Right lobe of liver (tissue), 6 donors: ENCODE results near the gene ATR. TPM values are rescaled to one million over a fixed set of nuclear protein-coding genes. Genes with fewer than 3 reads are reported as not detected.
"Not testable (repeated sequence)": the region's sequence is repeated elsewhere in the genome, so short reads cannot be mapped to it uniquely, and the experiment has no call there.

Experiments
- ATAC-seq, 4 donors: fragments of 200-7000 bp; cut with Tn5 transposase; one replicate each; pipeline ENCODE4 v1.9.1; 2020; ENCODE audit warnings: mild to moderate bottlenecking in 4 of 4, moderate library complexity in 4 of 4
- DNase-seq, 3 donors: peaks; one replicate each; pipeline ENCODE4 v3.0.0-alpha.2; 2020
- H3K27ac ChIP-seq, 3 donors: fragments of 200-600 bp; one replicate each; pipeline ENCODE4 v1.8.0; 2022
- H3K27me3 ChIP-seq, 2 donors: fragments of 200-600 bp; one replicate each; pipeline ENCODE4 v1.8.0; 2022
- H3K36me3 ChIP-seq, 4 donors: fragments of 200-600 bp; sonication (generic) in 1 of 4; one replicate each; pipeline versions ENCODE4 v1.5.1 to v1.8.0; 2017 to 2022; ENCODE audit warnings: control low read depth in 1 of 4
- H3K4me1 ChIP-seq, 4 donors: fragments of 200-600 bp; sonication (generic) in 1 of 4; one replicate each; pipeline versions ENCODE4 v1.5.1 to v1.8.0; 2017 to 2022; ENCODE audit warnings: control low read depth in 1 of 4
- H3K4me3 ChIP-seq, 3 donors: fragments of 200-600 bp; one replicate each; pipeline ENCODE4 v1.8.0; 2022
- H3K9me3 ChIP-seq, 4 donors: fragments of 200-600 bp; sonication (generic) in 1 of 4; one replicate each; pipeline versions ENCODE4 v1.5.1 to v1.8.0; 2017 to 2022; ENCODE audit warnings: control low read depth in 1 of 4
- CTCF ChIP-seq, 4 donors: fragments of 200-600 bp in 3 of 4; fragments of 450-650 bp in 1 of 4; IDR thresholded peaks; one replicate each; pipeline versions ENCODE4 v1.5.1 to v1.8.0; 2016 to 2022; ENCODE audit warnings: antibody characterized with exemption in 4 of 4, mild to moderate bottlenecking in 2 of 4
- POLR2A ChIP-seq: fragments of 450-650 bp; IDR thresholded peaks from one replicate; pipeline ENCODE4 v1.6.1; 2017; ENCODE audit warnings: antibody characterized with exemption, mild to moderate bottlenecking
- WGBS: methylation state at CpG from one replicate; pipeline ENCODE4 v1.1.6; 2018; ENCODE audit warnings: low coverage, low lambda C conversion rate; ENCODE audit not compliant: insufficient coverage; ENCODE audit errors: missing lambda C conversion rate; 5-methylcytosine and 5-hydroxymethylcytosine counted together
- intact Hi-C, 2 donors: fragments of 100-400 bp; cut with DNase I; formaldehyde crosslinking; loops; one replicate each; pipeline versions ENCODE4 v1.11.2 to v1.14.1; 2022
- total RNA-seq, 6 experiments: library from RNA; depleted of rRNA in 2 of 6; stranded (reverse); fragments of >200 nt in 2 of 6; fragmentation: NEBNext Ultra II Directional in 3 of 6; extraction: Animal tissue kit (Norgen Biotek cat#: 25700) in 3 of 6; gene quantifications; one replicate each; pipeline versions ENCODE4 v1.1.0 to v1.2.4, GENCODE V29; 2016 to 2023
- donor health status: DM: no; HTN: yes; CAD: no.
- donor health status: DM: no; HTN: no; CAD: no.
- donor health status: DM: no; HTN: no; CAD: no.
- donor health status: DM: no; HTN: yes; CAD: no.
- donor health status: DM: no; HTN: yes; CAD: no.

Gene ATR
- total RNA-seq, 6 experiments from 2014 or later = 8.0 to 26.9 (median 15.7) TPM

DNA sequence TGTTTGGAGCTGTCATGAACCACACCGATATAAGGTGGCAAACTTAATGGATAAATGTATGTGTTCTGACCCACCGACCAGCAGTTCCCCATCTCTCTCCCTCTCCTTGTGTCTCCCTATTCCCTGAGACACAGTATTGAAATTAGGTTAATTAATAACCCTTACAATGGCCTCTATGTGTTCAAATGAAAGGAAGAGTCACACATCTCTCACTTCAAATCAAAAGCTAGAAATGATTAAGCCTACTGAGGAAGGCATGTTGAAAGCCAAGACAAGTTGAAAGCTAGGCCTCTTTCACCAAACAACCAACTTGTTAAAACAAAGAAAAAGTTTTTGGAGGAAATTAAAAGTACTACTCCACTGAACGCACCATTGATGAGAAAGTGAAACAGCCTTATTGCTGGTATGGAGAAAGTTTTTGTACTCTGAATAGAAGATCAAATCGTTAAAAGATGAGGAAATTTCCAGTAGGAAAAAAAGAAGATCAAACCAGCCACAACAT lies 15.0 kb downstream of the ATR start:
- no peak overlapping the region for H3K4me3 ChIP-seq
- H3K4me1 ChIP-seq = no peaks in the 10 kb centered on the region
- 88% methylated on average over 4 of the region's 4 CpGs for WGBS
- intact Hi-C loops = no loop called here
- H3K27ac ChIP-seq = no peak overlapping the region
- ATAC-seq (no peak), DNase-seq (no peak)
- H3K27me3 ChIP-seq = no peaks in the 10 kb centered on the region
- peaks cover 0 to 22% (median 4%) of the 10 kb centered on the region in 4 donors for H3K36me3 ChIP-seq
- TF ChIP-seq CTCF (IDR thresholded peaks at IDR 0.05) = no peak
- TF ChIP-seq POLR2A = no peak
- no peaks in the 10 kb centered on the region for H3K9me3 ChIP-seq

- TF ChIP-seq CTCF (IDR thresholded peaks at IDR 0.05) = no peak
- no peak for TF ChIP-seq POLR2A
Observed at GRCh38 chr3:142560118-142560517, 18.4 kb downstream of the ATR start.

GRCh38 chr3:142553741-142554140 lies 24.8 kb downstream of the ATR start:
- Histone ChIP-seq H3K4me1 (no peaks in the 10 kb centered on the region), H3K4me3 (no peak overlapping the region), H3K27me3 (no peaks in the 10 kb centered on the region), H3K36me3 (peaks cover 0 to 33% (median 15%) of the 10 kb centered on the region in 4 donors), H3K27ac (no peak overlapping the region), H3K9me3 (no peaks in the 10 kb centered on the region)
- intact Hi-C loops = no loop called here
- TF ChIP-seq POLR2A (no peak), CTCF (IDR thresholded peaks at IDR 0.05) (no peak)
- ATAC-seq (no peak), DNase-seq (no peak)
- 100% methylated on average over 1 of the region's 1 CpG for WGBS

More at GRCh38 chr3:142560118-142560517, 18.4 kb downstream of the ATR start:
- no peak for DNase-seq
- Histone ChIP-seq H3K36me3 (peaks cover 0 to 28% (median 7%) of the 10 kb centered on the region in 4 donors), H3K27ac (no peak overlapping the region), H3K4me3 (no peak overlapping the region), H3K4me1 (no peaks in the 10 kb centered on the region), H3K9me3 (no peaks in the 10 kb centered on the region), H3K27me3 (no peaks in the 10 kb centered on the region)
- intact Hi-C loops = no loop called here
- no peak for ATAC-seq

DNA sequence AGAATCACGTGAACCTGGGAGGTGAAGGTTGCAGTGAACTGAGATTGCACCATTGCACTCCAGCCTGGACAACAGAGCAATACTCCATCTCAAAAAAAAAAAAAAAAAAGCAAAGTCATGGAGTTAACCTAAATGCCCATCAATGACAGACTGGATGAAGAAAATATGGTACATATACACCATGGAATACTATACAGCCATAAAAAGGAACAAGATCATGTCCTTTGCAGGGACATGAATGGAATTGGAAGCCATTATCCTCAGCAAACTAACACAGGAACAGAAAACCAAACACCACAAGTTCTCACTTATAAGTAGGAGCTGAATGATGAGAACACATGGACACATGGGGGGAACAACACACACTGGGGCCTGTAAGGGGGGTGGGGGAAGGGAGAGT lies 26.0 kb downstream of the ATR start:
- DNase-seq, ATAC-seq, H3K27me3 ChIP-seq, H3K27ac ChIP-seq, H3K4me1 ChIP-seq, H3K4me3 ChIP-seq, H3K9me3 ChIP-seq, intact Hi-C loops: not testable (repeated sequence)
- 100% methylated on average over 1 of the region's 1 CpG for WGBS
- H3K36me3 ChIP-seq = peaks cover 0 to 29% (median 15%) of the 10 kb centered on the region in 4 donors

DNA sequence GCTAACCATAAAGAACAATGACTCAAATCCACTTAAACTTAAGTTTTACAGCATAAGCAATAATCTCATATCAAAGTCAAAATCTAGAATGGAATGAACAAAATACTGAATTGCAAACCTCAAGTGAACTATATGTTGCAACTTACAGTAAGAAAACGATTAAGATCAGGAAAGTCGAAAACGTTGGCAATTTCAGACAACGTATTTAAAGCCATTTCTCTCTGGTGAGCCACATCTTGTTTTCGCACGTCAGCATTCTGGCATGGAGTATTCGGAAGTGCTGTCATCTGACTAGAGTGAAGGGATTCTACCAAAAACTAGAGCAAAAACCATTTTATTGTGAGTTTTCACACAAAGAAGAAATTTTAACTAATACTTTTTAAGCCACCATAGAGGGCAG lies 28.5 kb downstream of the ATR start:
- intact Hi-C loops = no loop called here
- Histone ChIP-seq H3K36me3 (peaks cover 0 to 20% (median 14%) of the 10 kb centered on the region in 4 donors), H3K4me1 (no peaks in the 10 kb centered on the region), H3K4me3 (no peak overlapping the region), H3K9me3 (no peaks in the 10 kb centered on the region), H3K27me3 (no peaks in the 10 kb centered on the region), H3K27ac (no peak overlapping the region)
- ATAC-seq = no peak
- no peak for TF ChIP-seq CTCF (IDR thresholded peaks at IDR 0.05)
- WGBS = 94% methylated on average over 7 of the region's 7 CpGs
- DNase-seq = no peak
